ENCODE data around the gene SIX1.

DNA sequence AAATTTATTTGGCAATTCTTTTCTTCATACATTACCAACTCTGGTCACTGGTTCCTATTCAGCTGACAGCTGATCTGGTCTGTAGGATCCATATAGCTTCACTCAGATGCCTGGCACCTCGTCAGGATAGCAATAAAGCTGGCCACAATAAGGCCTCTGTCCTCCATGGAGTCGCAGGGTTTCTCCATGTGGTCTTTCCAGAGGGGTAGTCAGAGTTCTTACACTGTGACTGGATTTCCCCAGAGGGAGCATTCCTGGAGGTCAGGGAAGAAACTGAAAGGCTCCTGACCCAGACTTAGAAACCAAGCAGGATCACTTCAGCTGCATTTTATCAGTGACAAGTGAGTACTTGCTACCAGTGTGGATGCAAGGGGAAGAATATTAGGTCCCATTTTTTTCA, 34.9 kb upstream of the SIX1 start:
- TF ChIP-seq, protein P1, sequence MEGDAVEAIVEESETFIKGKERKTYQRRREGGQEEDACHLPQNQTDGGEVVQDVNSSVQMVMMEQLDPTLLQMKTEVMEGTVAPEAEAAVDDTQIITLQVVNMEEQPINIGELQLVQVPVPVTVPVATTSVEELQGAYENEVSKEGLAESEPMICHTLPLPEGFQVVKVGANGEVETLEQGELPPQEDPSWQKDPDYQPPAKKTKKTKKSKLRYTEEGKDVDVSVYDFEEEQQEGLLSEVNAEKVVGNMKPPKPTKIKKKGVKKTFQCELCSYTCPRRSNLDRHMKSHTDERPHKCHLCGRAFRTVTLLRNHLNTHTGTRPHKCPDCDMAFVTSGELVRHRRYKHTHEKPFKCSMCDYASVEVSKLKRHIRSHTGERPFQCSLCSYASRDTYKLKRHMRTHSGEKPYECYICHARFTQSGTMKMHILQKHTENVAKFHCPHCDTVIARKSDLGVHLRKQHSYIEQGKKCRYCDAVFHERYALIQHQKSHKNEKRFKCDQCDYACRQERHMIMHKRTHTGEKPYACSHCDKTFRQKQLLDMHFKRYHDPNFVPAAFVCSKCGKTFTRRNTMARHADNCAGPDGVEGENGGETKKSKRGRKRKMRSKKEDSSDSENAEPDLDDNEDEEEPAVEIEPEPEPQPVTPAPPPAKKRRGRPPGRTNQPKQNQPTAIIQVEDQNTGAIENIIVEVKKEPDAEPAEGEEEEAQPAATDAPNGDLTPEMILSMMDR (IDR thresholded peaks at IDR 0.05): no peak
- TF ChIP-seq POLR2A (IDR thresholded peaks at IDR 0.05): no peak
